A204.1 (cell line): ENCODE results near the gene RIN1.
"Not testable (repeated sequence)": the region's sequence is repeated elsewhere in the genome, so short reads cannot be mapped to it uniquely, and the experiment has no call there.

Source experiments
- FAIRE-seq: peaks from 2 replicates; lab custom pipeline; 2012; peaks lifted over from hg19 to GRCh38; lab: Jason Lieb, UNC

RIN1 gene

GRCh38 chr11:66334605-66335442 is 1.4 kb downstream of the RIN1 start:
- no peak for FAIRE-seq

DNA sequence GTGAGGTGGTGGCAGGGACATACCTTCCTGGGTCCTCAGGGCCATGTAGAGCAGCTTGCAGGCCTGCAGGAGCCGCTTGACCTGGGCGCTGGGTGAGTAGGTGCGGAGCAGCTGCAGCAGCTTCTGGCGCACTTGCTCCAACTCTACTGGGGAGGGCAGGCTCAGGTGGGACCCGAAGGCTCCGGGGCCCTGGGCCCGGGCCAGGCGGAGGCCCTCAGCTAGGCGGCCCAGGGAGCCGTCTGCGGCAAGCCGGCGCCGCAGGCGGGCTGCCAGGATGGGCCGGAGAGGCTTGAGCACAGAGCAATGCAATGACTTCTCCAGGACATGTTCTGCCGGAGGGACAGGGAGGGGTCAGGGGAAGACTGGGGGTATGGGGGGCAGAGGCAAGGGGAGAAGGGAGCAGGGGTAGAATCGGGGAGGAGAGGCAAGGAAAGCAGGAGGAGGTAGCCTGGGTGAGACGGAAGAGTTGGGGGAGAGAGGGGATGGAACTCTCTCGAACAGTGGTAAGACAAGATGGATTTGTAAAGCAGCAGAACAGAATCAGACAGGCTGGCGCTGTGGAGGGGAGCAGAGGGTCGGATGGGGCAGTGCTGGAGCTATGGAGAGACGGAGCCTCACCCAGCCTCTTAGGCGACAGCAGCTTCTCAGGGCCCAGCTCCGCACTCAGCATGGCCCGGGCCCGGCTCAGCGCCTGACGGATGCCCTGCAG is 2.2 kb downstream of the RIN1 start:
- FAIRE-seq, result no peak

DNA sequence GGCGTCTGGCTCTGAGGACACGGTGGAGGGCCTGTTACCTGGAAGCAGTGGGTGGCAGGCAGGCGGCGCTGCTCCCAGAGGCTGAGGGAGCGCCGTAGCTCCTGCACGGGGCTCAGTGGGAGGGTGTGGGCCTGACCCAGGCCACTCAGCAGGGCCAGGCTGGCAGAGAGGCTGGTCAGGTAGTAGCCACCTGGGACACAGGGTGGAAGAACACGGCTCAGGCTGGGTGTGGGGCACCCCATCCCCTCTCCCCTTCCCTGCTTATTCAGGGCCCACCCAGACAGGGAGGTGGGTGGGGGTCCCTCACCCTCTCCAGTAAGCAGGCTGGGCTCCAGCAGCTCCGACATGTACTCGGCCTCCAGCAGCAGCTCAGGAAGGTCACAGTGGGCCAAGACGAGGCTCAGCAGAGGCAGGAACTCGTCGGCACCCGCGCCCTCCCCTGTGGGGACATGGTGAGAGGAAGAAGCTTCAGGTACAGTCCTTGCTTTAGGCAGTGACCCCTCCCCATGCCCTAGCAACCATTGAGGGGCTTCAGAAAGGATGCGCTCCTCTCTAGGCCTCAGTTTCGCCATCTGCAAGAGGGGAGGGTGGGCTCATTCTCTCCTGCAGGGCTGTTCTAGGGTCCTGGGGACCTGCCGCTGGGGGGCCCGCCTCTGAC is 2.9 kb downstream of the RIN1 start:
- no peak for FAIRE-seq

DNA sequence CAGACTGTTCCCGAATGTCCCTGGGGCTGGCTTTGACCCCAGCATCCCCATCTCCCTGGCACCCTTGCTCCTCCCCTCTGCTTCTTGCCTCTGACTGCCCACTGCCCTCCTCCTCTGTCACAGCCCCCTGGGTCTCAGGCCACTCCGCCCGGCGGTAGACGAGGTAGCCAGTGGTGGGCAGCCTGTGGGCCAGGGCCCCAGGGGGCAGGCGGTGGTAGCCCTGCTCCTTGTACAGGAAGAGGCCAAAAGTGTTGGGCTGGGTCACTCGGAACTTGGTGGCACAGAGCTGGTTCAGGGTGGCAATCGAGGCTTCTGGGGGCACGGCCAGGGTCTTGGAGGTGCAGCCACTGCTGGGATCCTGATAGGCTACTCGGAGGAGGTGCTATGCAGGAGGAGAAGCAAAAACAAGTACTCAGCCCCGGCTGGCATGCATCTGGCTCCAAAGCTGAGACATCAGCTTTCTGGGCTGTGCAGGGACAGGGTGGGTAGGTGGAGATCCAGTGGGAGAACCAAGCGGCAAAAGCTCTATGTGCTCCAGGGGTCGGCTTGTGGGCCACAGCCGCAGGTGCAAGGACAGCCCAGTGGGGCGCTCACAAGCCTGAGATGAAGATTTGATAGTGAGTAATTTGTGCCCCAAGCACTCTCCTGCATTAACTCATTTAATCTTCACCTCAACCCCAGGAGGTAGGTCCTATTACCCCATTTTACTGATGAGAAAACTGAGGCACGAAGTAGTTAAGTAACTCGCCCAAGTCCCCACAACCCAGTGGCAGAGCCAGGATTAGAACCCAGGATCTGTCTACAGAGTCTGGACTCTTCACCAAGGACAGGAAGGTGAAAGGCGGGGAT is 3.6 kb downstream of the RIN1 start:
- no peak for FAIRE-seq

DNA sequence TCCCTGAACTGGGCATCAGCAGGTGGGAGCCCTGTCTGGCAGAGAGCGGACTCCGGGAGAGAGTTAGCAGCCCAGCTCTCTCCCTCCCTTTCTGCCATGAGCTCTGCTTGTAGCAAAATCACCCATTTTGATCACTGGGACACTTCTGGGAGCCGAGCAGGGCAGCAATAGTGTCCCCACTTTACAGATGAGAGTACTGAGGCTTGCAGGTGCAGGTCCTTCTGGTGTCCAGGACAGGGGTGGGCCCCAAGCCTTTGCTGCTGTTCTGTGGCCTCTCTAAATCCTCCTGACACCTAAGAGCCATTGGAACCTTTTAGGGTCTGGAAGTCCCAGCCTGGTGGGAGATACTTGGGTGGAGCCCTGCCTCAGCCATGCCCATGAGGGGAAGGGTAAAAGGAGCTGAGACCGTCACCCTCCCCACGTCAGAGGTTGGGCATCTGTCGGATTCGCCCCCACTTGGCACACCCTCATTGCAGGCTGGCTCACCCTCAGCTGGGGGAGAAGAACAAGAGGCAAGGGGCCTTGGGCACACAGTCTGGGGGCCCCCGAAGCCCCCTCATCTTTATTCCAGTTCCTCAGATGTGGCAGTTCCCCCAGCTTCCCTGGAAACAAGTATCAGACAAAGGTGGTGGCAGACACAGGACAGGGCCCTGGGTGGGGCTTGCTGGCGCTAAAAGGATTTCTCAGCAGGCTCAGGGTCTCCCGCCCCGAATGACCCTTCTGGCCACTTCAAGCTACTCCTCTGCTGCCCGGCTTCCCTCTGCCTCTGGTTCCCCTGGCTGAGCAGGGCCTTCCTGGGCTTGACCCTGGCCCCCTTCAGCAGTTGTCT is 4.5 kb downstream of the RIN1 start:
- FAIRE-seq, result no peak

- no peak for FAIRE-seq
Measured at GRCh38 chr11:66330931-66331330, 5.3 kb downstream of the RIN1 start.

GRCh38 chr11:66329165-66329673 is 7.0 kb downstream of the RIN1 start:
- no peak for FAIRE-seq

GRCh38 chr11:66328302-66329144 is 7.7 kb downstream of the RIN1 start:
- FAIRE-seq, result no peak

GRCh38 chr11:66328031-66328301 is 8.3 kb downstream of the RIN1 start:
- no peak for FAIRE-seq

GRCh38 chr11:66327171-66328030 is 8.8 kb downstream of the RIN1 start:
- FAIRE-seq, result no peak

DNA sequence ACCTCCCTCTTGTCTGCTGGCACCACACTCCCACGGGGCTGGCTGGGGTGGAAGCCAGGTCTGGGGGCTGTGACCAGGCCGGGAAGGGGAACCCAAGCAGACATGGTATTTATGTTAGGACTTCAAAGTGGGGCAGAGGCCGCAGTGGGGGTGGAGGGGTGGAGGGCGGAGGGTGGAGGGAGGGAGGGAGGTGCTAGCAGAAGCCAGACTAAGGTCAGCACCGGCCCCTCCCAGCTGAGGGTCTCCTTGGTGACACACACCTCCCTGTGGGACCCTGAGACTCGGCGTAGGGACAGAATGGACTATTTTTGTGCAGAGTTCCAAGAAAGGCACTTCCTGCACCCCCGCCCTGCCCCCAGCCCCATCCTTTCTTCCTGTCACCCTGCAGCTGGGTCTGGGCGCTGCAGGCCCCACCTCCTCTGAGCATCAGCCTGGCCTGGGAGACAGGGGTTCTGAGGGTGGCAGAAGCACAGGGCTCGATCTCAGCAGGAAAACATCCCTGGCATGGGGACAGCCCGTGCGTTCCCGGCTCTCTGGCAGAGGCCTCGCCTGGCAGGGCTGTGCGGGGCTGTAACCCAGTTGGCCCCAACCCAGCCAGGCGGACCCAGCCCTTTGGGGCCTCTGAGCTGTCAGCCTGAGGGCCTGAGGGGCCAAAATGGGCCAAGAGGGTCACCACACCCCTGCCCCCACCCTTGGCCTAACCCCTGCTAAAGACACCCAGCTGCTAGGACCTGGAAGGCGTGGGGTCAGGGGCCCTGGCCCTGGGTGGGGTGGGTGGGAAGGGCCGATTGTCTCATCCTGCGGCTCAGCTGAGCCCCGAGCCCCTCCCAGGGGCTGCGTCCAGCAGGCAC is 9.7 kb downstream of the RIN1 start:
- FAIRE-seq, result no peak

DNA sequence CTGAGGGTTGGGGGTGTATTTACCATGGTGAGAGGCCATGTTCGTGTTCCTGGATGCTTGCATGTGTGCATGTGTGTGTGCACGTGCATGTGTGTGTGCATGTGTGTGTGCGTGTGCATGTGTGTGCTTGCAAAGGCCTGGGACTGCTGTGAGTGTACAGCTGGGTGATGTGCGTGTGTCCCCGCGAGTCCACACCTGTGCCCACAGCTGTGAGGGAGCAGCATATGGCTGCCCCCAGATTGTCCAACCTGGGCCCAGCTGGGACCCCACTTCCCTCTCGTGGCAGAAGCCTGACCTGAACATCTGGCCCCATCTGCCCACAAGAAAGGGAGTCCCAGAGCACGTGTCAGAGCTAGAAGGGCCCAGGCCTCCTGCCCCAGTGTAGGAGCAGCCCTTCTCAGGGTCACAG is 11.0 kb downstream of the RIN1 start:
- FAIRE-seq, result no peak

GRCh38 chr11:66324664-66325063 is 11.6 kb downstream of the RIN1 start:
- no peak for FAIRE-seq

GRCh38 chr11:66323684-66324083 is 12.6 kb downstream of the RIN1 start:
- FAIRE-seq, result no peak

DNA sequence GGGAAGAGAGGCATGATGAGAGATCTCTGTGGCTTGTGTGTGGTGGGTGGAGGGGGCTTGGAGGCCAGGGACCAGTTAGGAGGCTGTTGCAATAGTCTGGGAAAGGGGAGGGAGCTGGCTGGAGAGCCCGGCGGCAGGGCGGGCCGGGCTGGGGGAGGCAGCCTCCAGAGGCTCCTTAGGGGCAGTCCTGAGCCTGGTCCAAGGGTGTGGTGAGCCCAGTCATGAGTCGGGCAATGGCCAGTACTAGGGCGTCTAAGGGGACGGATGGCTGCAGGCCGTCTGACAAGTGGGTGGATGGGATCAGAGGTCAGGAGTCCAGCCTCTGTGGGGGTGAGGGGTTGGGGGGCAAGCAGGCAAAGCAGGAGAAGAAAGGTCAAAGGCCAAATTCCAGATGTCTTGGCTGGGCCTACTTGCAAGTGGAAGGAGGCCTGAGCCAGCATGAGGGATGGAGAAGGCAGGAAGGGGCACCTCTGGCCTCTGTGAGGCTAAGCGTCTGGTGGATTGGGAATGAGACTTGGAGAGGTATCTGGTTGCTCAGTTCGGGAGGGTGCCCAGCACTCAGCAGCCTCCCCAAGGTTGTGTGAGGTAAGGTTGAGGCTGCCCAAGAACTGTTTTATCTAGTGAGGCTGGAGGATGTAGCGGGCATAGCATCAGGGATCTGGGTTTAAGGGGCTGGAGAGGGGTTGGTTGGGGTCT is 13.4 kb downstream of the RIN1 start:
- no peak for FAIRE-seq

DNA sequence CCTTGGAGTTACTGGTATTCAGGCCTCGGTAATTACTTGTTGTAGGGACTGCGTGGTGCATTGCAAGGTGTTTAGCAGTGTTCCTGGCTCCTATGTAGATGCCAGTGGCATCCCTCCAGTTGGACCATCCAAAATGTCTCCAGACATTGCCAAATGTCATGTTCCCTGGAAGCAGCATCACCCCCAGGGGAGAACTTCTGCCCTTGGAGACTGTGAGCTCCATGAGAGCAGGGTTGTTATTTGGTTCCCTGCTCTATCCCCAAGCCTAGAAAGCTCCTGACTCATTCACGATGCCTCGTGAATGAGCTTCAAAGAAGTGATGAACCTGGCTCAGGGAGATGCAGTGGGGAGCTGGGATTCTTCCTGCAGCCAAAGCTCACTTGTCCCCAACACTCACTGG is 14.6 kb downstream of the RIN1 start:
- no peak for FAIRE-seq

DNA sequence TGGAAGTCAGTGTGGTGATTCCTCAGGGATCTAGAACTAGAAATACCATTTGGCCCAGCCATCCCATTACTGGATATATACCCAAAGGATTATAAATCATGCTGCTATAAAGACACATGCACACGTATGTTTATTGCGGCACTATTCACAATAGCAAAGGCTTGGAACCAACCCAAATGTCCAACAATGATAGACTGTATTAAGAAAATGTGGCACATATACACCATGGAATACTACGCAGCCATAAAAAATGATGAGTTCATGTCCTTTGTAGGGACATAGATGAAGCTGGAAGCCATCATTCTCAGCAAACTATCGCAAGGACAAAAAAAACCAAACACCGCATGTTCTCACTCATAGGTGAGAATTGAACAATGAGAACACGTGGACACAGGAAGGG is 15.5 kb downstream of the RIN1 start:
- FAIRE-seq, result not testable (repeated sequence)

DNA sequence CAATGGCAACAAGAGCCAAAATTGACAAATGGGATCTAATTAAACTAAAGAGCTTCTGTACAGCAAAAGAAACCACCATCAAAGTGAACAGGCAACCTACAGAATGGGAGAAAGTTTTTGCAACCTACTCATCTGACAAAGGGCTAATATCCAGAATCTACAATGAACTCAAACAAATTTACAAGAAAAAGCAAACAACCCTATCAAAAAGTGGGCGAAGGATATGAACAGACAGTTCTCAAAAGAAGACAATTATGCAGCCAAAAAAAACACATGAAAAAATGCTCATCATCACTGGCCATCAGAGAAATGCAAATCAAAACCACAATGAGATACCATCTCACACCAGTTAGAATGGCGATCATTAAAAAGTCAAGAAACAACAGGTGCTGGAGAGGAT is 15.9 kb downstream of the RIN1 start:
- FAIRE-seq, result not testable (repeated sequence)
